ENCODE data around the gene CCDC15.

GRCh38 chr11:125075242-125075625, 121.2 kb downstream of the CCDC15 start:
- no peak for TF ChIP-seq CTCF (IDR thresholded peaks at IDR 0.05; ENCODE audit: low read depth, low read length)
- TF ChIP-seq EZH2phosphoT487 (IDR thresholded peaks at IDR 0.05; ENCODE audit: low read depth): no peak
